K562 (cell line): ENCODE data around the gene IRF2BP1. TPM values are rescaled to one million over a fixed set of nuclear protein-coding genes. Genes with fewer than 3 reads are reported as not detected.

Experiments
- ATF1 ChIP-seq, 2 experiments: fragments of 450-650 bp in 1 of 2; IDR thresholded peaks; 2 replicates each; pipeline ENCODE4 v1.6.1; 2016; ENCODE audit warnings: missing compliant biosample characterization in 1 of 2, missing genetic modification characterization in 1 of 2
- ATF4 ChIP-seq: fragments of 450-650 bp; formaldehyde crosslinking; IDR thresholded peaks from 2 replicates; pipeline ENCODE4 v1.4.0; 2022; ENCODE audit warnings: mild to moderate bottlenecking, moderate library complexity
- ATF7 ChIP-seq: fragments of 450-650 bp; IDR thresholded peaks from 2 replicates; pipeline ENCODE4 v1.7.1; 2014; ENCODE audit warnings: mild to moderate bottlenecking, moderate library complexity
- BRCA1 ChIP-seq, 2 experiments: fragments of 450-650 bp in 1 of 2; sonication (generic) in 1 of 2; formaldehyde crosslinking in 1 of 2; IDR thresholded peaks; 2 replicates each; pipeline versions ENCODE4 v1.5.0 to v1.6.1; 2017 to 2020; ENCODE audit warnings: mild to moderate bottlenecking in 1 of 2, missing genetic modification reagents in 1 of 2
- C11orf30 ChIP-seq: fragments of 450-650 bp; IDR thresholded peaks from 2 replicates; pipeline ENCODE4 v1.6.1; 2016; ENCODE audit warnings: low read depth, mild to moderate bottlenecking
- CBFB ChIP-seq: sonication (generic); formaldehyde crosslinking; IDR thresholded peaks from 2 replicates; pipeline ENCODE4 v1.4.0; 2020; ENCODE audit warnings: mild to moderate bottlenecking, missing genetic modification reagents
- COPS2 ChIP-seq: fragments of 450-650 bp; conservative IDR thresholded peaks from 2 replicates; pipeline ENCODE4 v1.6.1; 2016; ENCODE audit warnings: mild to moderate bottlenecking, moderate library complexity
- CREB1 ChIP-seq, 2 experiments: sonication (generic) in 1 of 2; formaldehyde crosslinking in 1 of 2; IDR thresholded peaks; 2 replicates each; pipeline versions ENCODE4 v1.6.1 to v1.8.0; 2012 to 2022; ENCODE audit warnings: inconsistent platforms in 1 of 2, mild to moderate bottlenecking in 1 of 2, missing genetic modification reagents in 1 of 2, moderate library complexity in 1 of 2
- CREM ChIP-seq: IDR thresholded peaks from 2 replicates; pipeline ENCODE4 v1.6.1; 2014; ENCODE audit warnings: antibody characterized with exemption, low read depth
- EGR1 ChIP-seq: fragments of 450-650 bp; conservative IDR thresholded peaks from 2 replicates; pipeline ENCODE4 v1.6.1; 2017; ENCODE audit warnings: mild to moderate bottlenecking
- ELF4 ChIP-seq: fragments of 450-650 bp; formaldehyde crosslinking; IDR thresholded peaks from 2 replicates; pipeline ENCODE4 v1.4.0; 2022; ENCODE audit warnings: missing genetic modification characterization
- ETV6 ChIP-seq, 3 experiments: fragments of 150-350 bp in 1 of 3; sonication (generic) in 1 of 3; formaldehyde crosslinking in 1 of 3; IDR thresholded peaks; 2 replicates each; pipeline versions ENCODE4 v1.6.1 to v1.8.0; 2014 to 2022; ENCODE audit warnings: borderline replicate concordance in 2 of 3, low read depth in 2 of 3, antibody characterized with exemption in 1 of 3, low read length in 1 of 3, mild to moderate bottlenecking in 1 of 3, missing genetic modification reagents in 1 of 3
- ILF3 ChIP-seq: fragments of 450-650 bp; IDR thresholded peaks from 2 replicates; pipeline ENCODE4 v1.6.1; 2018; ENCODE audit warnings: antibody characterized with exemption, mild to moderate bottlenecking, moderate library complexity, borderline replicate concordance
- KAT7 ChIP-seq: sonication (generic); formaldehyde crosslinking; IDR thresholded peaks from 2 replicates; pipeline ENCODE4 v1.8.0; 2022; ENCODE audit warnings: missing genetic modification reagents, mild to moderate bottlenecking, borderline replicate concordance
- KDM5B ChIP-seq: fragments of 200-600 bp; sonication (generic); IDR thresholded peaks from 2 replicates; pipeline ENCODE4 v1.6.1; 2012; ENCODE audit warnings: low read depth, mild to moderate bottlenecking, moderate library complexity, low read length, control low read depth, inconsistent platforms; ENCODE audit not compliant: insufficient replicate concordance
- NFYB ChIP-seq: IDR thresholded peaks from 2 replicates; pipeline ENCODE4 v1.6.1; 2011; ENCODE audit warnings: mild to moderate bottlenecking, moderate library complexity; ENCODE audit not compliant: insufficient read length; ENCODE audit errors: extremely low read depth
- PML ChIP-seq: IDR thresholded peaks from 2 replicates; pipeline ENCODE4 v1.6.1; 2012; ENCODE audit warnings: low read length, inconsistent platforms
- POLR2AphosphoS5 ChIP-seq: IDR thresholded peaks from 2 replicates; pipeline ENCODE4 v1.6.1; 2011; ENCODE audit warnings: mild to moderate bottlenecking, low read depth, low read length, moderate library complexity; ENCODE audit not compliant: control insufficient read depth, insufficient read depth
- SMARCA5 ChIP-seq: fragments of 450-650 bp; IDR thresholded peaks from 2 replicates; pipeline ENCODE4 v1.6.1; 2016
- SRSF9 ChIP-seq: fragments of 200-400 bp; formaldehyde crosslinking; IDR thresholded peaks from 2 replicates; pipeline ENCODE4 v1.6.1; 2017; ENCODE audit warnings: low read depth, low read length, borderline replicate concordance
- TAF1 ChIP-seq: IDR thresholded peaks from 2 replicates; pipeline ENCODE4 v1.6.1; 2011; ENCODE audit warnings: mild to moderate bottlenecking, low read length, moderate library complexity; ENCODE audit not compliant: insufficient read depth, control insufficient read depth, severe bottlenecking; ENCODE audit errors: extremely low read depth
- TRIM25 ChIP-seq: fragments of 450-650 bp; IDR thresholded peaks from 2 replicates; pipeline ENCODE4 v1.7.0; 2016; ENCODE audit warnings: borderline replicate concordance
- ZFPM2 ChIP-seq: fragments of 250-450 bp; sonication (Bioruptor Pico); IDR thresholded peaks from 2 replicates; pipeline ENCODE4 v1.5.1; 2022; ENCODE audit warnings: mild to moderate bottlenecking
- ZNF124 ChIP-seq: sonication (generic); formaldehyde crosslinking; IDR thresholded peaks from 2 replicates; pipeline ENCODE4 v1.8.1; 2022; ENCODE audit warnings: missing genetic modification reagents
- ZNF175 ChIP-seq: fragments of 200-800 bp; sonication (Bioruptor generic); IDR thresholded peaks from 2 replicates; pipeline ENCODE4 v1.6.1; 2016; ENCODE audit warnings: low read depth, mild to moderate bottlenecking, missing genetic modification characterization, missing compliant biosample characterization
- ZNF282 ChIP-seq: sonication (generic); formaldehyde crosslinking; IDR thresholded peaks from 2 replicates; pipeline ENCODE4 v1.8.1; 2023; ENCODE audit warnings: missing genetic modification reagents
- polyA plus RNA-seq, 8 experiments: library from polyadenylated mRNA; depleted of rRNA in 4 of 8; stranded (reverse) in 5 of 8; unstranded in 3 of 8; fragments of >200 nt; fragmentation: Nextera tagmentation in 2 of 8; fragmentation: Illumina TruSeq in 1 of 8; extraction: Ambion mirVana in 2 of 8; extraction: Trizol in 1 of 8; gene quantifications; 2 replicates each; pipeline versions ENCODE4 v1.2.1 to v1.2.3, GENCODE V29; 2011 to 2014; ENCODE audit warnings: inconsistent platforms in 1 of 8, missing spikeins in 1 of 8
- total RNA-seq, 7 experiments: library from RNA; depleted of rRNA in 6 of 7; stranded (reverse); fragments of >200 nt in 6 of 7; fragmentation: Illumina TruSeq in 2 of 7; extraction: Trizol in 2 of 7; gene quantifications; 2 replicates each; pipeline versions ENCODE4 v1.2.1 to v1.2.3, GENCODE V29; 2011 to 2021; ENCODE audit warnings: low replicate concordance in 1 of 7

IRF2BP1 gene
- total and polyA plus RNA-seq, 9 of the 15 experiments (the other 6 are each of a cell fraction or from before 2014, with no cell fraction given) = 0.61 to 35.9 (median 3.5) TPM

GRCh38 chr19:45886427-45887199 is 672 bp upstream of the IRF2BP1 start (continued):
- TF ChIP-seq ATF4 (CRISPR knock-in tag) = no peak
- TF ChIP-seq ATF1 (CRISPR knock-in tag; IDR thresholded peaks at IDR 0.05) = no peak
- peak; percentile 96 for TF ChIP-seq ATF1 (tag; IDR thresholded peaks at IDR 0.05)
- TF ChIP-seq TAF1 = peak; percentile 62
- TF ChIP-seq ZNF282 (CRISPR knock-in tag) = no peak
- TF ChIP-seq ETV6 (IDR thresholded peaks at IDR 0.05; ENCODE audit: borderline replicate concordance in 1 of 2, low read depth in 2 of 2, low read length in 1 of 2) = no peak
- TF ChIP-seq ETV6 (CRISPR knock-in tag; IDR thresholded peaks at IDR 0.05; ENCODE audit: borderline replicate concordance) = 0 out of 2 replicates have a peak, but pooled peaks have one; percentile 23
- TF ChIP-seq ZNF175 (CRISPR knock-in tag) = no peak
- TF ChIP-seq SMARCA5 = peak; percentile 95
- TF ChIP-seq CREM = peak; percentile 97
- TF ChIP-seq CBFB = no peak
- 0 out of 2 replicates have a peak, but pooled peaks have one; percentile 27 for TF ChIP-seq ZFPM2 (CRISPR knock-in tag)
- peak; percentile 88 for TF ChIP-seq KAT7 (CRISPR knock-in tag)
- no peak for TF ChIP-seq ZNF124
- TF ChIP-seq PML = 0 out of 2 replicates have a peak, but pooled peaks have one; percentile 17
- TF ChIP-seq ELF4 (CRISPR knock-in tag) = no peak
- no peak for TF ChIP-seq ILF3
- 0 out of 2 replicates have a peak, but pooled peaks have one; percentile 2 for TF ChIP-seq EGR1
- TF ChIP-seq NFYB = peak; percentile 14
- no peak for TF ChIP-seq COPS2
- TF ChIP-seq BRCA1 (IDR thresholded peaks at IDR 0.05) = no peak
- TF ChIP-seq BRCA1 (CRISPR knock-in tag; IDR thresholded peaks at IDR 0.05) = no peak
- TF ChIP-seq POLR2AphosphoS5 = peak; percentile 63
- TF ChIP-seq CREB1 (IDR thresholded peaks at IDR 0.05) = peak; percentile 84
- peak; percentile 83 for TF ChIP-seq CREB1 (CRISPR knock-in tag; IDR thresholded peaks at IDR 0.05)
- no peak for TF ChIP-seq SRSF9
- peak; percentile 69 for TF ChIP-seq ATF7
- no peak for TF ChIP-seq C11orf30
- no peak for TF ChIP-seq TRIM25
- TF ChIP-seq KDM5B = peak; percentile 67
